Measurements from ENCODE around the gene GGT6.

- TF ChIP-seq, protein P1, sequence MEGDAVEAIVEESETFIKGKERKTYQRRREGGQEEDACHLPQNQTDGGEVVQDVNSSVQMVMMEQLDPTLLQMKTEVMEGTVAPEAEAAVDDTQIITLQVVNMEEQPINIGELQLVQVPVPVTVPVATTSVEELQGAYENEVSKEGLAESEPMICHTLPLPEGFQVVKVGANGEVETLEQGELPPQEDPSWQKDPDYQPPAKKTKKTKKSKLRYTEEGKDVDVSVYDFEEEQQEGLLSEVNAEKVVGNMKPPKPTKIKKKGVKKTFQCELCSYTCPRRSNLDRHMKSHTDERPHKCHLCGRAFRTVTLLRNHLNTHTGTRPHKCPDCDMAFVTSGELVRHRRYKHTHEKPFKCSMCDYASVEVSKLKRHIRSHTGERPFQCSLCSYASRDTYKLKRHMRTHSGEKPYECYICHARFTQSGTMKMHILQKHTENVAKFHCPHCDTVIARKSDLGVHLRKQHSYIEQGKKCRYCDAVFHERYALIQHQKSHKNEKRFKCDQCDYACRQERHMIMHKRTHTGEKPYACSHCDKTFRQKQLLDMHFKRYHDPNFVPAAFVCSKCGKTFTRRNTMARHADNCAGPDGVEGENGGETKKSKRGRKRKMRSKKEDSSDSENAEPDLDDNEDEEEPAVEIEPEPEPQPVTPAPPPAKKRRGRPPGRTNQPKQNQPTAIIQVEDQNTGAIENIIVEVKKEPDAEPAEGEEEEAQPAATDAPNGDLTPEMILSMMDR (IDR thresholded peaks at IDR 0.05): no peak
- TF ChIP-seq POLR2A (IDR thresholded peaks at IDR 0.05) (no peak), POLR2AphosphoS5 (IDR thresholded peaks at IDR 0.05) (no peak)
Measured at GRCh38 chr17:4541328-4542002, 18.9 kb downstream of the GGT6 start.
